WERI-Rb-1 (cell line): ENCODE results near the gene P2RY14.
"Not testable (repeated sequence)": the region's sequence is repeated elsewhere in the genome, so short reads cannot be mapped to it uniquely, and the experiment has no call there.

ENCODE experiments used
- DNase-seq: peaks from one replicate; pipeline ENCODE4 v3.0.0-alpha.2; 2020
- H3K27ac ChIP-seq: fragments of 250-450 bp; sonication (Bioruptor Pico); 2 replicates; pipeline ENCODE4 v1.5.1; 2020; ENCODE audit warnings: mild to moderate bottlenecking, moderate library complexity
- H3K27me3 ChIP-seq: fragments of 250-450 bp; sonication (Bioruptor Pico); 2 replicates; pipeline ENCODE4 v1.5.1; 2021; ENCODE audit warnings: mild to moderate bottlenecking, low read depth, moderate library complexity; ENCODE audit not compliant: insufficient read depth, severe bottlenecking
- H3K36me3 ChIP-seq: fragments of 250-450 bp; sonication (Bioruptor Pico); 2 replicates; pipeline ENCODE4 v1.5.1; 2020; ENCODE audit warnings: mild to moderate bottlenecking, moderate library complexity
- H3K4me3 ChIP-seq: 2 replicates; pipeline ENCODE4 v1.5.1; 2011; ENCODE audit warnings: low read depth, mild to moderate bottlenecking, control low read depth, low read length
- H3K9me3 ChIP-seq: fragments of 250-450 bp; sonication (Bioruptor Pico); 2 replicates; pipeline ENCODE4 v1.5.1; 2021; ENCODE audit warnings: mild to moderate bottlenecking, moderate library complexity; ENCODE audit not compliant: severe bottlenecking
- CTCF ChIP-seq: IDR thresholded peaks from 2 replicates; pipeline ENCODE4 v1.5.1; 2011; ENCODE audit warnings: low read depth, mild to moderate bottlenecking, control low read depth, inconsistent platforms, low read length

P2RY14 gene

GRCh38 chr3:151178208-151178845 lies 100.0 kb downstream of the P2RY14 start:
- no peak for TF ChIP-seq CTCF
- no peak overlapping the region for H3K27ac ChIP-seq
- H3K4me3 ChIP-seq: no peak overlapping the region
- H3K9me3 ChIP-seq: no peaks in the 10 kb centered on the region
- no peaks in the 10 kb centered on the region for H3K27me3 ChIP-seq
- DNase-seq: no peak
- no peaks in the 10 kb centered on the region for H3K36me3 ChIP-seq

- no peaks in the 10 kb centered on the region for H3K9me3 ChIP-seq
- H3K27me3 ChIP-seq: no peaks in the 10 kb centered on the region
- TF ChIP-seq CTCF: no peak
- H3K36me3 ChIP-seq: no peaks in the 10 kb centered on the region
- no peak for DNase-seq
- no peak overlapping the region for H3K27ac ChIP-seq
- no peak overlapping the region for H3K4me3 ChIP-seq
Measured at GRCh38 chr3:151175952-151176351, 102.4 kb downstream of the P2RY14 start.

DNA sequence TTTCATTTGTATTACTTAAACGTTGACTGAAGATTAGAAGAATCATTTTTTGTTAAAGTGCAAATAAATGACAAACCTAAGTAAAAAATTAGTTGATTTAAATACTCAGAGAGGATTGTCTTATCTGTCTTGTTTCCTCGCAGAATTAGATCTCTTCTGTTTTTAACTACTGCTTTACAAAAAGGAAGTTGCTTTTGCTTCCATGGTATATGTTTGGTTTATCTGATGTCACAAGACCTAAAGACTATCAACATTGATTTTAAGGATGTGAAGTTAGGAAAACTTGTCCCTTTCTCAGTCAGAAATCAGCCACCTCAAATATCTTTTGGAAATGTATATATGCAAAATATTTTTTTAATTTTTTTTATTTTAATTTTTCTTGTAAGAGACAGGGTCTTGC lies 104.0 kb downstream of the P2RY14 start:
- H3K27ac ChIP-seq: no peak overlapping the region
- no peak for DNase-seq
- no peak overlapping the region for H3K4me3 ChIP-seq
- no peaks in the 10 kb centered on the region for H3K36me3 ChIP-seq
- no peaks in the 10 kb centered on the region for H3K27me3 ChIP-seq
- H3K9me3 ChIP-seq: no peaks in the 10 kb centered on the region
- no peak for TF ChIP-seq CTCF

- H3K27ac ChIP-seq: no peak overlapping the region
- no peak for DNase-seq
- TF ChIP-seq CTCF: no peak
Measured at GRCh38 chr3:151171145-151171757, 107.1 kb downstream of the P2RY14 start.

DNA sequence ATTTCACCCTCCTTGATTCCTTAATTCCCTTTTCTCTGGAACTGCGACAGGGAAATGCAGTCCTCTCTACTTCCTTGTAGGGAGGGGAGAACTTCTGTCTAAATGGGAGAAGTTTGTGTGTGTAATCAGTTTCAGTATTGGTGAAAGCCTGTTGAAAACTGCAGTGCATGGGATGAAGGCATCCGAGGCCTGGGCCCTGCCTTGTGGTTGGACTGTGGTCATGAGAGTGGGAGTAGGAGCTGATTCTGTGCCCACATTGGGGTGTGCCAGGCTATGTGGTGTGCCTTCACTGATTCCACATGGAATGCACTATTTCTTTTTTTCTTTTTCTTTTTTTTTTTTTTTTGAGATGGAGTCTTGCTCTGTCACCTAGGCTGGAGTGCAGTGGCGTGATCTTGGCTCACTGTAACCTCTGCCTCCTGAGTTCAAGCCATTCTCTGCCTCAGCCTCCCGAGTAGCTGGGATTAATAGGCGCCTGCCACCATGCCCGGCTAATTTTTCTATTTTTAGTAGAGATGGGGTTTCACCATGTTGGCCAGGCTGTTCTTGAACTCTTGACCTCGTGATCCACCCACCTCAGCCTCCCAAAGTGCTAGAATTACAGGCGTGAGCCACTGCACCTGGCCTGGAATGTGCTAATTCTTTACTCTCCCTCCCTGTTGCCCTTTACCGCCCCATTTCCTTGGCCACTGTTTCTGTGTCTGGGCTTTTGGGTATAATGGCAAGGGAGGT lies 108.2 kb downstream of the P2RY14 start:
- H3K27me3 ChIP-seq, H3K4me3 ChIP-seq, DNase-seq, H3K36me3 ChIP-seq, H3K27ac ChIP-seq, H3K9me3 ChIP-seq: not testable (repeated sequence)

More at GRCh38 chr3:151171145-151171757, 107.1 kb downstream of the P2RY14 start:
- Histone ChIP-seq H3K36me3 (no peaks in the 10 kb centered on the region), H3K4me3 (no peak overlapping the region), H3K9me3 (no peaks in the 10 kb centered on the region), H3K27me3 (no peaks in the 10 kb centered on the region)

- H3K27ac ChIP-seq: no peak overlapping the region
- H3K9me3 ChIP-seq: no peaks in the 10 kb centered on the region
- no peak for TF ChIP-seq CTCF
- H3K4me3 ChIP-seq: no peak overlapping the region
- DNase-seq: no peak
- no peaks in the 10 kb centered on the region for H3K36me3 ChIP-seq
- H3K27me3 ChIP-seq: no peaks in the 10 kb centered on the region
Measured at GRCh38 chr3:151169262-151169947, 108.9 kb downstream of the P2RY14 start.
